NCI-H1436 (cell line): ENCODE measurements around the gene PDHX.
A peak's percentile ranks its signal among the peaks of the same experiment; 100 is the strongest.
"Not testable (repeated sequence)": the region's sequence is repeated elsewhere in the genome, so short reads cannot be mapped to it uniquely, and the experiment has no call there.

ENCODE experiments used
- DNase-seq: peaks from one replicate; lab custom pipeline; 2025; lab: John Stamatoyannopoulos, UW

The PDHX gene

DNA sequence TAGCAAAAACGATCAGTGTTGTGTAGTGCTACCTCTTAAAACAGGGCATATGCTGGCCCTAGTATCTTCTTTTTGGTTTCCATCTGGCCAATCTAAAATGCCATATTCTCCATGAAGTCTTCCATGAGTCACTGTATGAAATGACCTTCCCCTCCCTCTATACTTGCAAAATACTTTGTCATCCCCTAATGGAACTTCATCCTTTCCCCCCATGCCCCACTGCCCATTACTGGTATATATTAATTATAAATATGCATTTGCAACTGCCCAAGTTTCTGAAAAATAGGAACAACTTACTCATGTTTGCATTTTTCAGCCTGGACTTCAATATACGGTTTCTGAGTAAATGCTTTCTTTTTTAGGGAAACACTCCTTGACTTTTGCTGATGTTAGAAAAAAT lies 4.7 kb upstream of the PDHX start:
- DNase-seq, result no peak

- not testable (repeated sequence) for DNase-seq
Measured at GRCh38 chr11:34913556-34913955, 2.9 kb upstream of the PDHX start.

DNA sequence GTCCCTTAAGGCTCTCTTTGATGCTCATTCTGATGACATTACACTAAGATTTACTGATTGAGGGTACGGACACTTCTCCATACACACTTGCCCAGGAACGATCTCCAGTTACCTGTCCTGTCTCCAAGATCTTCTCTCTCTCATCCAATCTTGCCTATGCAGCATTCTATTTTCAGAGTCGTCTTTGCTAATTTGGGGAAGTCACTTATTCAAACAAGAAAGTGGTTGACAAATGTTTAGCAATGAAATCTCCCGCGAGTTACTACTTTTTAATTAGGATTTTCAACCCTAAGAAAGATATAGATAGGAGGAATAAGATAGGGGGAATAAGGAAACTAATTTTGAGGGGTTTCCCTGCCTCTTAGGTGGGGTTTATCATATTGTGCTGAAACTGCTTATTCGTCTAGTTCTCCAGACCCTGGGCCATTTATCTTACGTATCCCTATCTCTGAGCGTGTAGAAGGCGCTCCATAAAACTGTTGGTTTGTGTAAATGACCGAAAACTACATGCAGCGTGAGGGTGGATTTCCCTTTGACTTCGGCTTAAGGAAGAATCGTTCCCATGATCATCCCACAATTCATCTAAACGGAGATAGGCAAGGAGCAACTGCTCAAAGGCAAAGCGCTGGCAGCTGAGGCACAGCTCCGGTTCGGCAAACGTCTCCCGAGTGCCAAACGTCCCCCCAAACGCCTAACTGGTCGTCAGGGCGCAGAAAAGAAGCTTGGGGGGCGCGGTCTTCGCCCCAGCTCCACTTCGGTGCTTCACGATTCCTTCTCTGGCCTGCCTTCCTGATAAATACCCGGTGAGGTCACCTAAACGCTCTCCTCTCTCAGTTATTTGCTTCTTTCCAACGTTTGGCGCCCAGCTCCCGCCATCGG lies 1.0 kb upstream of the PDHX start:
- DNase-seq, result no peak

DNA sequence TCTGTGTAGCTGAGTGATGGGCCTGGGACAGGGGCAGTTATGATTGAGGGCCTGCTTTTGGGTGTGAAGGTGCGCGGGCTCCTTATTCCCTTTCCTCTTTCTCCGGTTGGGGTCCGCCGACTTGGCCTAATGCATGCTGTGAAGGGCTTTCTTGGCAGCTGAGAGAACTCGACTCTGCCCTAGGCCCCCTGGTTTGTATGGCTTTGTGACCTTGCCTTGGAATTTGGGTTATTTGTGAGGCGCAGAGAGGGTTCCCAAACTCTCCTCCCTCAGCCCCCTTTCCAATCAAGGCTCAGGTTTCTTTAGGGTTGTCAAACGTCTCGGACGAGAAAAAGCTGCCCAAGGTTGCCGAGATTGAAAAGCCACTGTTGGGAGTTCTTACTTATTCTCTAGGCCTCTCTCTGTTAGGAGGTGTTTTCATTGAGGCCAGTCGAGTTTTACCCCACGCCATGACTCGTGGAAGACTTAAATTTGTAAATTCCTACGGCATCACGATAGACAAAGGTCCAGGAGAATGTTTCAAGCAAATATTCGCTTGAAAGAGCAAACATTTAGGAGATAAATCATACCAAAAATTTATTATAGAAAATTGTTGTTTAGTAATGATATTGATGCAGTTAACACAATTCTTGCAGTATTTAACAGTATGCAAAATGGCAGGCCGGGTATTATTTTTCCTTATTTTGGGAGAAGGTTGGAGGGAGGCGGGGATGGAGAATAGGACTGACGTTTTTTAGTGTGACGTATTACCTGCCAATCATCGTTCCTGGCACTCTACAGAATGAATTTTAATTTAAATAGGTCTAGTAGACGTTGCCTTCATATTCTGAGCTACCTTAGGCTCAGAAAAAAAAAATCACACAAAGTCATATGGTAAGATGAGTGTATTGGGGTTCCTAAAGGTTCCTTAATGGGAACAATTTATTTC lies 689 bp downstream of the PDHX start:
- DNase-seq, result no peak

DNA sequence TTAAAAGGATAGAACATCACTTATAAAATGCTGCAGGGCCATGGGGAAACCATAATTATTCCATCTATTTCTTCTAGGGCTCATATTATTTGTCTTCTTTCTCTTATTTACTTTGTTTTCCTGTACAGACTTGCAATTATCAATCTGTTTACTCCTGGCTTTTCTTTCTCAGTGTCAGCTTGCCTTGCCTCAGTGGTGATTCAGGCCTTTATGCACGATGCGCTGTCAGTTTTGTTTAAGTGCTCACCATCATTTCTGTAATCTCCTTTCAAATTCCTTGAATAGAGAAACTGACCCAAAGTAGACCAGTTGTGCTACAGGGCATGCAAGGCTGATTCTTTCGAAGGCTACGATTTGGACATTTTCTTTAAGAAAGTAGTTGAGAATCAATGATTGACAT lies 4.7 kb downstream of the PDHX start:
- no peak for DNase-seq

- DNase-seq, result no peak
Measured at GRCh38 chr11:34924714-34925113, 8.3 kb downstream of the PDHX start.

- peak; percentile 38 for DNase-seq
Measured at GRCh38 chr11:34926101-34926830, 9.8 kb downstream of the PDHX start.

- no peak for DNase-seq
Measured at GRCh38 chr11:34926831-34927132, 10.4 kb downstream of the PDHX start.

DNA sequence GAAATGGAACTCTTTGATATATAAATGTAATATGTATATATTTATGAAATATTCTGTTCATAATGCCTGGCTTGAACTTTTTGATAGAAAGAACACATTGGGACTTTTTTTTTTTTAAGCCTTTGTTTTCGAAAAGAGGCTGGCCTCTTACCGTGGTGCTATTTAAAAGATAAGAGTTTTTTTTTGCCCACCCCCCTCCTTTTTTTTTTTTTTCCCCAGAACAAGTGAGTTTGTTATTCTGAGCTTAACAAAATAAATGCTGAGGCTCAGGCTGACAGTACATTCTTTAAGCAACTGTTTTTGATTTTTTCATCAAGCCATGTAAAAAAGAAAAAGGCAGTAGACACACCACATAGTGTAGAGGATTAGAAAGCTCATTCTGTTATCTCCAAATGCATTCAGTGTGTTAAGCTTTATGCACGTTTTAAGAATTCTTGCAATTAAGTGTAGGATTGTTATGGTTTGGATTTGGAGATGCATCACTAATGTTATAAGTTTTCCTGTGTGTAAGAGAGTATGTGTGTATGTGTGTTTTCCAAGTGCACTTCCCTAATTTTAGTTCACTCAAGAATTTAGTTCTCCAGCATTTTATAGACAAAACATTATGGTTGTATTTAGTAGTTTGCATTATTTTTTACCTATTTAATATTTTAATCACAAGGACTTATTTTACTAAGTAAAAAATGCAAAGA lies 12.0 kb downstream of the PDHX start:
- no peak for DNase-seq

- no peak for DNase-seq
Measured at GRCh38 chr11:34928960-34929680, 12.7 kb downstream of the PDHX start.

GRCh38 chr11:34929794-34930763 lies 13.7 kb downstream of the PDHX start:
- no peak for DNase-seq

GRCh38 chr11:34936945-34937629 lies 20.7 kb downstream of the PDHX start:
- DNase-seq, result no peak

GRCh38 chr11:34938611-34939010 lies 22.2 kb downstream of the PDHX start:
- DNase-seq, result no peak

- DNase-seq, result no peak
Measured at GRCh38 chr11:34940026-34940677, 23.7 kb downstream of the PDHX start.

- DNase-seq, result no peak
Measured at GRCh38 chr11:34941688-34942087, 25.3 kb downstream of the PDHX start.

GRCh38 chr11:34944692-34945091 lies 28.3 kb downstream of the PDHX start:
- DNase-seq, result no peak

GRCh38 chr11:34948696-34949095 lies 32.3 kb downstream of the PDHX start:
- no peak for DNase-seq

GRCh38 chr11:34953955-34954354 lies 37.5 kb downstream of the PDHX start:
- no peak for DNase-seq

GRCh38 chr11:34957206-34957605 lies 40.8 kb downstream of the PDHX start:
- DNase-seq, result no peak
